Upper lobe of left lung (tissue), 6 donors: Measurements from ENCODE around the gene ALDOC. TPM values are rescaled to one million over a fixed set of nuclear protein-coding genes. Genes with fewer than 3 reads are reported as not detected.
"Not testable (repeated sequence)": the region's sequence is repeated elsewhere in the genome, so short reads cannot be mapped to it uniquely, and the experiment has no call there.

Source experiments
- ATAC-seq, 2 donors: fragments of 200-7000 bp; cut with Tn5 transposase; one replicate each; pipeline ENCODE4 v1.9.1; 2022; ENCODE audit warnings: mild to moderate bottlenecking in 2 of 2, moderate library complexity in 2 of 2; ENCODE audit not compliant: low FRiP score in 2 of 2
- DNase-seq, 2 donors: peaks; one replicate each; pipeline ENCODE4 v3.0.0-alpha.2; 2019 to 2020
- H3K27ac ChIP-seq, 4 donors: fragments of 200-600 bp; sonication (generic); one replicate each; pipeline ENCODE4 v1.5.1; 2016 to 2019
- H3K27me3 ChIP-seq, 4 donors: fragments of 200-600 bp; sonication (generic); one replicate each; pipeline ENCODE4 v1.5.1; 2017 to 2019
- H3K36me3 ChIP-seq, 4 donors: fragments of 200-600 bp; sonication (generic); one replicate each; pipeline ENCODE4 v1.5.1; 2016 to 2019
- H3K4me1 ChIP-seq, 4 donors: fragments of 200-600 bp; sonication (generic); one replicate each; pipeline ENCODE4 v1.5.1; 2018 to 2019
- H3K4me3 ChIP-seq, 4 donors: fragments of 200-600 bp; sonication (generic); one replicate each; pipeline ENCODE4 v1.5.1; 2017 to 2019; ENCODE audit warnings: mild to moderate bottlenecking in 2 of 4, moderate library complexity in 1 of 4
- H3K9me3 ChIP-seq, 4 donors: fragments of 200-600 bp; sonication (generic); one replicate each; pipeline ENCODE4 v1.5.1; 2018 to 2019
- EP300 ChIP-seq, 4 donors: sonication (generic); formaldehyde crosslinking; IDR thresholded peaks; one replicate each; pipeline ENCODE4 v1.5.1; 2017; ENCODE audit warnings: antibody characterized with exemption in 4 of 4, control low read depth in 2 of 4
- POLR2A ChIP-seq, 4 donors: fragments of 450-650 bp; IDR thresholded peaks; one replicate each; pipeline ENCODE4 v1.5.1; 2016 to 2017; ENCODE audit warnings: antibody characterized with exemption in 4 of 4, mild to moderate bottlenecking in 2 of 4
- POLR2AphosphoS5 ChIP-seq, 2 donors: sonication (generic); formaldehyde crosslinking; IDR thresholded peaks; one replicate each; pipeline ENCODE4 v1.5.1; 2017; ENCODE audit warnings: antibody characterized with exemption in 2 of 2
- WGBS, 2 donors: methylation state at CpG; one replicate each; pipeline ENCODE4 v1.1.5; 2017 to 2018; 5-methylcytosine and 5-hydroxymethylcytosine counted together
- total RNA-seq, 6 donors: library from RNA; depleted of rRNA in 4 of 6; stranded (reverse); fragments of >200 nt in 4 of 6; gene quantifications; one replicate each; pipeline versions ENCODE4 v1.1.0 to v1.2.1, GENCODE V29; 2016 to 2021
- TF ChIP-seq, protein P1 (sequence below), 6 experiments: fragments of 450-650 bp in 4 of 6; fragments of 200-600 bp in 2 of 6; sonication (generic) in 2 of 6; IDR thresholded peaks; one replicate each; pipeline ENCODE4 v1.5.1; 2016 to 2019; ENCODE audit warnings: antibody characterized with exemption in 6 of 6
- donor health status: DM: no; HTN: no; CAD: no; lungs with moderate emphysema.
- donor health status: DM: no; HTN: yes; CAD: no; lungs with severe emphysema.

The ALDOC gene
- total RNA-seq, 6 donors from 2014 or later: 6.3 to 19.2 (median 14.2) TPM

DNA sequence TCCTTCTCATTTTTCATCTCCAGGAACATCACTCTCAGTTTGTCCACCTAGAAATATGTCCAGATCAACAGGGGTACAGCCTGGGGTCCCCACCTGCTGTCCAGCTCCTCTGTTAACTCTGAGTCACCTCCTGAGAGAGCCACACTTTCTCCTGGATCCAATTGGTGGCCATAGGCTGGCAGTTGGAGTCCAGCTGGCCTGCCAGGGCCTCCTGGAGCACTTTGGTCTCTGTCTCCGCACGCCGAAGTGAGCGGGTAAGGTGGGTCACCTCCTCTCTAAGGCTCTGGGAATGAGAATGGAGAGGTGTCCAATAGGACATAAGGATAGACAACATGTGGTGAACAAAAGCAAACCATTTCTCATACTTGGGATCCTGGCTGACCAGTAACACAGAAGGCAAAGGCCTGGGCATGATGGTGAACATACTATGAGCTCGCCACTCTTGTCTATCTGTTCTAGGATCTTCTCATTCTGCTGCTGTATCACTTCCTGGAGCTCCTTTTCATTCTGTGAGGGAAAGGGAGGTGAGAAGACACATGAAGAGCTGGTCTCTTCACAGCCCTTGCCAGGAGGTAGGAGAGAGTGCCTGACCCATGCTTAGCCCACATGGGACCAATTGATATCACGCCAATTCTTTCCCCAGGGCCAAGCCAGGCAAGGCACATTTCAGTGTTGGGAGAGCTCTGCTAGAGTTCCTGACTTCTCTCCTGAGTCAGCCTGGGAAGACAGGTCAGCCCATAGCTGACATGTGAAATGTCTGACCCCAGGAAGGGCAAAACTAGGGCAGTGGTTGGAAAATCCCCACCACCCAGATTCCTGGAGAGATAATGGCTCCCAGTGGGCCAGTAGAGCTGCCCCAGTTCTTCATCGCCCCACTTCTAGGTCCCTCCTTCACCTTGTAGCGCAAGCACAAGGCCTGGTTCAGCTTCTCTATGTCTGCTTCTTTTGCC, 1.8 kb upstream of the ALDOC start:
- H3K4me3 ChIP-seq: no peak overlapping the region
- TF ChIP-seq, protein P1, sequence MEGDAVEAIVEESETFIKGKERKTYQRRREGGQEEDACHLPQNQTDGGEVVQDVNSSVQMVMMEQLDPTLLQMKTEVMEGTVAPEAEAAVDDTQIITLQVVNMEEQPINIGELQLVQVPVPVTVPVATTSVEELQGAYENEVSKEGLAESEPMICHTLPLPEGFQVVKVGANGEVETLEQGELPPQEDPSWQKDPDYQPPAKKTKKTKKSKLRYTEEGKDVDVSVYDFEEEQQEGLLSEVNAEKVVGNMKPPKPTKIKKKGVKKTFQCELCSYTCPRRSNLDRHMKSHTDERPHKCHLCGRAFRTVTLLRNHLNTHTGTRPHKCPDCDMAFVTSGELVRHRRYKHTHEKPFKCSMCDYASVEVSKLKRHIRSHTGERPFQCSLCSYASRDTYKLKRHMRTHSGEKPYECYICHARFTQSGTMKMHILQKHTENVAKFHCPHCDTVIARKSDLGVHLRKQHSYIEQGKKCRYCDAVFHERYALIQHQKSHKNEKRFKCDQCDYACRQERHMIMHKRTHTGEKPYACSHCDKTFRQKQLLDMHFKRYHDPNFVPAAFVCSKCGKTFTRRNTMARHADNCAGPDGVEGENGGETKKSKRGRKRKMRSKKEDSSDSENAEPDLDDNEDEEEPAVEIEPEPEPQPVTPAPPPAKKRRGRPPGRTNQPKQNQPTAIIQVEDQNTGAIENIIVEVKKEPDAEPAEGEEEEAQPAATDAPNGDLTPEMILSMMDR (IDR thresholded peaks at IDR 0.05): no peak
- no peak for TF ChIP-seq EP300 (IDR thresholded peaks at IDR 0.05)
- TF ChIP-seq POLR2AphosphoS5 (IDR thresholded peaks at IDR 0.05): no peak
- no peak for TF ChIP-seq POLR2A (IDR thresholded peaks at IDR 0.05)
- ATAC-seq: no peak
- peaks cover 8 to 12% (median 9%) of the 10 kb centered on the region in 4 donors for H3K4me1 ChIP-seq
- H3K9me3 ChIP-seq: no peaks in the 10 kb centered on the region
- no peaks in the 10 kb centered on the region for H3K27me3 ChIP-seq
- no peak overlapping the region for H3K27ac ChIP-seq
- H3K36me3 ChIP-seq: peaks cover 0 to under 1% (median 0%) of the 10 kb centered on the region in 4 donors
- no peak for DNase-seq
- WGBS, 2 donors: 96 to 99% methylated on average over 8 of the region's 8 CpGs

DNA sequence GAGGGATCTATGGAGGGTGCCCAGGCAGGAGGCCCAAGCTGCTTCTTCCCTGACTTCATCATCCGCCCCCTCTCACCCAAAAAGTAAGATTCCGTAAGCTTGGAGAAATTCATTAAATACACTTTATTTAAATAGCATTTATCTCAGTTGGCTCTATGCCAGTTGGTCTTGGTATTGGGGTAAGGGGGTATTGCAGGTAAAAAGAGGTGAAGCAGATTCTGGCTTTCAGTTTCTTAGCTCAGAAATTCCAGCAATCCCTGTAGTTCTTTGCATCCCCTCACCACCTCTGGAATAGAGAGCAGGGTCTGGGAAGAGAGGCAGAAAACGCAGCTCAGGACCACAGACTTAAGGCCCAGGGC, 750 bp upstream of the ALDOC start:
- no peak for DNase-seq
- no peaks in the 10 kb centered on the region for H3K9me3 ChIP-seq
- H3K4me1 ChIP-seq: peaks cover 9 to 12% (median 10%) of the 10 kb centered on the region in 4 donors
- ATAC-seq: no peak
- 100% methylated on average over 3 of the region's 3 CpGs for WGBS, 2 donors
- no peaks in the 10 kb centered on the region for H3K27me3 ChIP-seq
- peak overlapping the region in 1 of 4 donors; percentile 40 for H3K4me3 ChIP-seq
- TF ChIP-seq POLR2A (IDR thresholded peaks at IDR 0.05): no peak
- TF ChIP-seq, protein P1 (IDR thresholded peaks at IDR 0.05): no peak
- TF ChIP-seq EP300 (IDR thresholded peaks at IDR 0.05): no peak
- TF ChIP-seq POLR2AphosphoS5 (IDR thresholded peaks at IDR 0.05): no peak
- no peaks in the 10 kb centered on the region for H3K36me3 ChIP-seq
- peak overlapping the region in 2 of 4 donors; percentile 52 to 63 for H3K27ac ChIP-seq

DNA sequence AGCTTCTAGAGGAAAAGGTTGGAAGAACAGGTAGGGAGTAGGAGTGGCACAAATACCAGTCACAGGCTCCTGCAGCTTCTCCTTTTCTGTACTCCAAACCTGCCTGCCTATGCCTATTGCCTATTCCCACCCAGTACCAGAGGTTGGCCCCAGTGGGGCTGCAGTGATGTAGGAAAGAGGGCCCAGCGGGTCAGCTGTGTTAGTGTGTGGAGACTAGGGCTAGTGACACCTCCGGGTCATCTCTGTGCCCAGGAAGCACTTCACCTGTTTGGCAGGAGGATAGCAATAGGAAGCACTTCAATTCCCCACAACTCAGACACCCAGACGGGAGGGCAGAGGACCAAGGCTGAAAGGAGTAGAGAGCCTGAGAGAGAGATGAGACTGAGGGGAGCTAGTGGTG, 679 bp downstream of the ALDOC start:
- not testable (repeated sequence) for H3K27me3 ChIP-seq, DNase-seq, H3K36me3 ChIP-seq, H3K9me3 ChIP-seq, H3K27ac ChIP-seq, H3K4me3 ChIP-seq, ATAC-seq
- H3K4me1 ChIP-seq: peaks cover 13 to 18% (median 17%) of the 10 kb centered on the region in 4 donors
- WGBS, 2 donors: 72 to 83% methylated on average over 3 of the region's 3 CpGs

DNA sequence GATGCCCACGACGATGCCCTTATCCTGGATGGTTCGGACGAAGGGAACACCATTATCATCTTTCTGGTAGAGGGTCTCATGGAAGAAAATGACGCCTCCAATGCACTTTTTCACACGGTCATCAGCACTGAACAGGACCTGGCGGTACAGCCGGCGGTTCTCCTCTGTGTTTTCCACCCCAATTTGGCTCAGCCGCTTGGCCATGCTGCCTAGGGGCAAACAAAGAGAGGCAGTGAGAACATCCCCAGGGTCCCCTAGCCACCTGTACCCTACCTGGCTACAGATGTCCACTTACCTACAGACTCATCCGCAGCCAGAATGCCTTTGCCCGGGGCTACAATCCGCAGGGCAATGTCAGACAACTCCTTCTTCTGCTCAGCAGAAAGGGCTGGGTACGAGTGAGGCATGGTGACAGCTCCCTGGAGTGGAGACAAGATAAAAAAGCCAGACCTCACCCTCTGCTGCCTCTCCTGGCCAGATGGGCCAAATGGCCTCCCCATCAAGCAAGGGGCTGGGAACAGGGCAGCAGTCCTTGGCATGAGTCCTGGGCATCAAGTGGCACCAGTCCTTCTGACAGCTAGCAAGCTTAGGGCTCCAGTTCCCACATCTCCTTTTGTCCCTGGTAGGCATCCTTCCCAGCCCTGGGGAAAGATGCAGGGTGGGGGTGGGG, 1.4 kb downstream of the ALDOC start:
- Histone ChIP-seq H3K4me1 (peaks cover 17 to 26% (median 20%) of the 10 kb centered on the region in 4 donors), H3K4me3 (no peak overlapping the region), H3K27ac (no peak overlapping the region), H3K9me3 (no peaks in the 10 kb centered on the region), H3K27me3 (no peaks in the 10 kb centered on the region), H3K36me3 (no peaks in the 10 kb centered on the region)
- WGBS, 2 donors: 95 to 97% methylated on average over 10 to 14 of the region's 14 CpGs
- DNase-seq: no peak
- ATAC-seq: no peak
- TF ChIP-seq EP300 (IDR thresholded peaks at IDR 0.05) (no peak), POLR2AphosphoS5 (IDR thresholded peaks at IDR 0.05) (no peak)

DNA sequence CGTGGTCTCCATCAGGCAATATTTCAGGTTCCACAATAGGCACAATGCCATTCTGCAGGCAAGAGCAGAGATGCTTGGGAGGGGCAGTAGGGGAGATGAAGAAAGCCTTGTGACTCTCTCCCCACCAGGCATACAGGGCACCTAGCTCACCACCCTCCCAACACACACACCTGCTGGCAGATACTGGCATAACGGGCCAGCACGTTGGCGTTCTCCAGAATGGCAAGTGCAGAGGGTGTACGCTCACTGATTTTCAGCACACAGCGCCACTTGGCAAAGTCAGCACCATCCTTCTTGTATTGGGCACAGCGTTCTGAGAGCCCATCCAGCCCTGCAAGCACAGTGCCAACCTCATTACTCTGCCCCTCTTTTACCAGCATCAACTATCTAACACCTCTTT, 2.2 kb downstream of the ALDOC start:
- Histone ChIP-seq H3K36me3 (no peaks in the 10 kb centered on the region), H3K27me3 (no peaks in the 10 kb centered on the region), H3K9me3 (no peaks in the 10 kb centered on the region), H3K4me1 (peaks cover 24 to 33% (median 26%) of the 10 kb centered on the region in 4 donors), H3K27ac (no peak overlapping the region), H3K4me3 (no peak overlapping the region)
- ATAC-seq (no peak), DNase-seq (no peak)
- no peak for TF ChIP-seq EP300 (IDR thresholded peaks at IDR 0.05)
- TF ChIP-seq, protein P1 (IDR thresholded peaks at IDR 0.05): peak in 2 of 6 experiments; percentile 13 to 24
- 85 to 95% methylated on average over 7 of the region's 7 CpGs for WGBS, 2 donors
